H1 (cell line): ENCODE data around the gene EXD1. TPM values are rescaled to one million over a fixed set of nuclear protein-coding genes. Genes with fewer than 3 reads are reported as not detected.

Source experiments
- CTCF ChIA-PET: fragments of 300-600 bp; sonication (Branson Sonifier 250); formaldehyde crosslinking; loops from one replicate; lab custom pipeline; 2021; ENCODE audit not compliant: partially characterized antibody; lab: Charles Lee
- POLR2A ChIA-PET: fragments of 300-600 bp; sonication (Branson Sonifier 250); formaldehyde crosslinking; loops from one replicate; lab custom pipeline; 2021; ENCODE audit warnings: inconsistent platforms; ENCODE audit not compliant: partially characterized antibody; lab: Charles Lee
- DNase-seq, 2 experiments: peaks; one replicate each; pipeline versions ENCODE4 v3.0.0 to v3.0.0-alpha.2; 2010 to 2022; ENCODE audit warnings: low spot score in 2 of 2, low read depth in 1 of 2, mixed read lengths in 1 of 2
- FAIRE-seq: peaks from 2 replicates; lab custom pipeline; 2011; peaks lifted over from hg19 to GRCh38; lab: Jason Lieb, UNC
- H2AFZ ChIP-seq: 2 replicates; pipeline ENCODE4 v1.8.1; 2012; ENCODE audit warnings: low read length, inconsistent platforms
- H2AK5ac ChIP-seq: 2 replicates; pipeline ENCODE4 v1.6.1; 2013; ENCODE audit warnings: low read depth, low read length
- H2BK120ac ChIP-seq: replicated peaks from 2 replicates; pipeline ENCODE3; 2013; ENCODE audit warnings: low read depth, low read length, inconsistent platforms
- H2BK12ac ChIP-seq: 2 replicates; pipeline ENCODE4 v1.6.1; 2013; ENCODE audit warnings: low read depth, low read length
- H2BK15ac ChIP-seq: 2 replicates; pipeline ENCODE4 v1.6.1; 2013; ENCODE audit warnings: low read length
- H2BK20ac ChIP-seq: 2 replicates; pipeline ENCODE4 v1.6.1; 2013; ENCODE audit warnings: low read length
- H2BK5ac ChIP-seq: 2 replicates; pipeline ENCODE4 v1.6.1; 2013; ENCODE audit warnings: low read depth, low read length
- H3K14ac ChIP-seq: 2 replicates; pipeline ENCODE4 v1.6.1; 2013; ENCODE audit warnings: inconsistent platforms; ENCODE audit not compliant: insufficient read length
- H3K18ac ChIP-seq: 2 replicates; pipeline ENCODE4 v1.6.1; 2013; ENCODE audit warnings: low read length; ENCODE audit errors: extremely low read depth
- H3K23ac ChIP-seq: 2 replicates; pipeline ENCODE4 v1.6.1; 2013; ENCODE audit warnings: inconsistent platforms; ENCODE audit not compliant: insufficient read length
- H3K23me2 ChIP-seq: 2 replicates; pipeline ENCODE4 v1.6.1; 2013; ENCODE audit warnings: low read depth, low read length
- H3K27ac ChIP-seq: 2 replicates; pipeline ENCODE4 v1.6.1; 2011; ENCODE audit warnings: low read depth, low read length, inconsistent platforms
- H3K27me3 ChIP-seq, 4 experiments: replicated peaks in 1 of 4; 1 replicate in 1 of 4; 2 replicates in 3 of 4; pipeline versions ENCODE4 v1.6.1 to v1.8.1; 2011 to 2013; ENCODE audit warnings: low read length in 3 of 4, mild to moderate bottlenecking in 3 of 4, inconsistent platforms in 2 of 4, mixed read lengths in 2 of 4, moderate library complexity in 1 of 4; ENCODE audit not compliant: control insufficient read depth in 3 of 4, insufficient read depth in 3 of 4; ENCODE audit errors: extremely low read depth in 1 of 4
- H3K36me3 ChIP-seq, 4 experiments: 2 replicates each; pipeline versions ENCODE4 v1.6.1 to v1.8.1; 2011 to 2013; ENCODE audit warnings: mild to moderate bottlenecking in 4 of 4, low read length in 3 of 4, moderate library complexity in 2 of 4, control low read depth in 1 of 4, inconsistent platforms in 1 of 4; ENCODE audit not compliant: insufficient read depth in 4 of 4, control insufficient read depth in 2 of 4
- H3K4ac ChIP-seq: replicated peaks from 2 replicates; pipeline ENCODE3; 2013; ENCODE audit warnings: low read length, low read depth, mixed read lengths, inconsistent platforms; ENCODE audit not compliant: insufficient read length
- H3K4me1 ChIP-seq, 4 experiments: replicated peaks in 1 of 4; 1 replicate in 1 of 4; 2 replicates in 3 of 4; pipeline versions ENCODE4 v1.6.1 to v1.8.1; 2011 to 2013; ENCODE audit warnings: low read length in 3 of 4, inconsistent platforms in 2 of 4, mixed read lengths in 1 of 4; ENCODE audit not compliant: insufficient read depth in 4 of 4, control insufficient read depth in 3 of 4
- H3K4me2 ChIP-seq, 2 experiments: 2 replicates each; pipeline versions ENCODE4 v1.6.1 to v1.8.1; 2011 to 2013; ENCODE audit warnings: low read depth in 2 of 2, low read length in 2 of 2, control low read depth in 1 of 2, inconsistent platforms in 1 of 2, mild to moderate bottlenecking in 1 of 2; ENCODE audit not compliant: insufficient read depth in 1 of 2
- H3K4me3 ChIP-seq, 4 experiments: fragments of 200-600, 300-600 bp in 1 of 4; sonication (generic), shearing (Covaris generic), sonication (Bioruptor Twin) in 1 of 4; 2 replicates each; pipeline versions ENCODE4 v1.5.1 to v1.8.1; 2011 to 2016; ENCODE audit warnings: low read length in 4 of 4, low read depth in 3 of 4, control low read depth in 2 of 4, inconsistent platforms in 2 of 4, mild to moderate bottlenecking in 2 of 4, mixed read lengths in 1 of 4, moderate library complexity in 1 of 4; ENCODE audit not compliant: insufficient read depth in 2 of 4; ENCODE audit errors: extremely low read depth in 1 of 4
- H3K56ac ChIP-seq: replicated peaks from 2 replicates; pipeline ENCODE3; 2013; ENCODE audit warnings: low read depth, mild to moderate bottlenecking, mixed read lengths, low read length, inconsistent platforms; ENCODE audit not compliant: insufficient read length
- H3K79me1 ChIP-seq: 2 replicates; pipeline ENCODE4 v1.6.1; 2013; ENCODE audit warnings: low read depth, low read length, control low read depth
- H3K79me2 ChIP-seq, 2 experiments: 2 replicates each; pipeline versions ENCODE4 v1.6.1 to v1.8.1; 2012 to 2013; ENCODE audit warnings: low read length in 2 of 2, mild to moderate bottlenecking in 2 of 2, inconsistent platforms in 1 of 2; ENCODE audit not compliant: insufficient read depth in 2 of 2, control insufficient read depth in 1 of 2
- H3K9ac ChIP-seq, 4 experiments: replicated peaks in 1 of 4; 1 replicate in 1 of 4; 2 replicates in 3 of 4; pipeline versions ENCODE4 v1.6.1 to v1.8.1; 2011 to 2013; ENCODE audit warnings: low read depth in 3 of 4, low read length in 3 of 4, control low read depth in 2 of 4, mild to moderate bottlenecking in 2 of 4, moderate library complexity in 2 of 4, inconsistent platforms in 1 of 4; ENCODE audit errors: extremely low read depth in 1 of 4
- H3K9me3 ChIP-seq, 2 experiments: 2 replicates each; pipeline versions ENCODE4 v1.6.1 to v1.8.1; 2012 to 2013; ENCODE audit warnings: mild to moderate bottlenecking in 2 of 2, moderate library complexity in 2 of 2, control low read depth in 1 of 2, inconsistent platforms in 1 of 2, low read depth in 1 of 2, low read length in 1 of 2, mixed read lengths in 1 of 2; ENCODE audit not compliant: insufficient read depth in 2 of 2
- H4K20me1 ChIP-seq, 2 experiments: replicated peaks in 1 of 2; 2 replicates each; pipeline versions ENCODE3 to v1.8.1; 2011 to 2013; ENCODE audit warnings: inconsistent platforms in 2 of 2, low read length in 2 of 2, mild to moderate bottlenecking in 1 of 2; ENCODE audit not compliant: insufficient read depth in 2 of 2, control insufficient read depth in 1 of 2
- H4K5ac ChIP-seq: 2 replicates; pipeline ENCODE4 v1.6.1; 2013; ENCODE audit warnings: low read length, low read depth, mixed read lengths, inconsistent platforms; ENCODE audit not compliant: insufficient read length
- H4K8ac ChIP-seq: 2 replicates; pipeline ENCODE4 v1.8.0; 2013; ENCODE audit warnings: mild to moderate bottlenecking, moderate library complexity, low read length, inconsistent platforms; ENCODE audit not compliant: insufficient read depth; ENCODE audit errors: extremely low read depth
- H4K91ac ChIP-seq: replicated peaks from 2 replicates; pipeline ENCODE3; 2013; ENCODE audit warnings: low read length, mixed read lengths, inconsistent platforms; ENCODE audit not compliant: insufficient read length
- BRCA1 ChIP-seq: IDR thresholded peaks from 2 replicates; pipeline ENCODE4 v1.6.1; 2012; ENCODE audit warnings: low read depth, low read length, improper control_type of control experiment
- CBX8 ChIP-seq: fragments of 300-800, 300-1000 bp; sonication (generic); IDR thresholded peaks from 2 replicates; pipeline ENCODE4 v1.7.1; 2016; ENCODE audit warnings: low read depth, low read length, borderline replicate concordance
- CHD2 ChIP-seq: IDR thresholded peaks from 2 replicates; pipeline ENCODE4 v1.6.1; 2012; ENCODE audit warnings: low read length, improper control_type of control experiment
- CTCF ChIP-seq, 3 experiments: IDR thresholded peaks; 1 replicate in 2 of 3; 2 replicates in 1 of 3; pipeline versions ENCODE4 v1.5.1 to v1.6.1; 2011; ENCODE audit warnings: low read length in 3 of 3, mild to moderate bottlenecking in 3 of 3, inconsistent platforms in 2 of 3, low read depth in 1 of 3, moderate library complexity in 1 of 3; ENCODE audit not compliant: insufficient read depth in 1 of 3; ENCODE audit errors: control extremely low read depth in 1 of 3
- EZH2 ChIP-seq: fragments of 200-600 bp; sonication (generic); IDR thresholded peaks from 2 replicates; pipeline ENCODE4 v1.7.1; 2012; ENCODE audit warnings: low read depth, mild to moderate bottlenecking, moderate library complexity, low read length, inconsistent platforms; ENCODE audit not compliant: severe bottlenecking
- HDAC2 ChIP-seq, 2 experiments: fragments of 300-600 bp in 1 of 2; sonication (generic) in 1 of 2; IDR thresholded peaks; 2 replicates each; pipeline ENCODE4 v1.6.1; 2011 to 2012; ENCODE audit warnings: low read depth in 2 of 2, low read length in 2 of 2, mild to moderate bottlenecking in 2 of 2, moderate library complexity in 2 of 2, borderline replicate concordance in 1 of 2, inconsistent platforms in 1 of 2
- KDM4A ChIP-seq: IDR thresholded peaks from one replicate; pipeline ENCODE4 v1.7.1; 2012; ENCODE audit warnings: low read depth, mild to moderate bottlenecking, moderate library complexity, low read length, inconsistent platforms; ENCODE audit not compliant: severe bottlenecking
- PHF8 ChIP-seq: fragments of 200-600 bp; sonication (generic); conservative IDR thresholded peaks from 2 replicates; pipeline ENCODE4 v1.7.1; 2012; ENCODE audit warnings: low read depth, mild to moderate bottlenecking, inconsistent platforms, low read length, moderate library complexity
- RXRA ChIP-seq: IDR thresholded peaks from 2 replicates; pipeline ENCODE4 v1.6.1; 2011; ENCODE audit warnings: low read depth, mild to moderate bottlenecking, low read length, moderate library complexity; ENCODE audit not compliant: insufficient read depth
- SAP30 ChIP-seq: fragments of 300-600 bp; sonication (generic); IDR thresholded peaks from 2 replicates; pipeline ENCODE4 v1.7.1; 2012; ENCODE audit warnings: low read length, moderate library complexity, mild to moderate bottlenecking, inconsistent platforms; ENCODE audit not compliant: insufficient read depth, insufficient replicate concordance
- TCF12 ChIP-seq: IDR thresholded peaks from 2 replicates; pipeline ENCODE4 v1.6.1; 2011; ENCODE audit warnings: low read depth, mild to moderate bottlenecking, low read length
- YY1 ChIP-seq: IDR thresholded peaks from 2 replicates; pipeline ENCODE4 v1.6.1; 2011; ENCODE audit warnings: low read depth, mild to moderate bottlenecking, low read length
- polyA plus RNA-seq, 7 experiments: library from polyadenylated mRNA; depleted of rRNA in 3 of 7; stranded (reverse) in 5 of 7; unstranded in 2 of 7; fragments of >200 nt in 5 of 7; fragments of 200-250 nt in 2 of 7; gene quantifications; 1 replicate in 5 of 7; 2 replicates in 1 of 7; 4 replicates in 1 of 7; pipeline versions ENCODE4 v1.2.1 to v1.2.3, GENCODE V29; 2011 to 2013; ENCODE audit warnings: missing spikeins in 2 of 7, mixed read lengths in 2 of 7
- total RNA-seq: library from RNA; stranded (reverse); fragmentation: NEBNext Ultra II Directional; extraction: Animal tissue kit (Norgen Biotek cat#: 25700); gene quantifications from 2 replicates; pipeline ENCODE4 v1.2.1, GENCODE V29; 2021

The EXD1 gene
- total and polyA plus RNA-seq, 2 of the 8 experiments (the other 6 are each of a cell fraction or from before 2014, with no cell fraction given) = 0.06 to 0.54 TPM

GRCh38 chr15:41276831-41277230 lies 46.3 kb upstream of the EXD1 start:
- H3K36me3 ChIP-seq = peaks cover 2 to 23% (median 12%) of the 10 kb centered on the region in 4 experiments; a peak in 5 of 8 replicates
- H2AK5ac ChIP-seq = no peak overlapping the region
- no peak for DNase-seq
- no peak overlapping the region for H3K14ac ChIP-seq
- no peaks in the 10 kb centered on the region for H3K27me3 ChIP-seq
- H3K4me3 ChIP-seq = no peak overlapping the region
- no peak overlapping the region for H4K8ac ChIP-seq
- no peak overlapping the region for H4K5ac ChIP-seq
- no peak overlapping the region for H3K23ac ChIP-seq
- H3K56ac ChIP-seq = no peak overlapping the region
- H3K4me2 ChIP-seq = no peak overlapping the region
- H2BK5ac ChIP-seq = no peak overlapping the region
- no peaks in the 10 kb centered on the region for H3K9me3 ChIP-seq
- no peak overlapping the region for H3K18ac ChIP-seq
- no peaks in the 10 kb centered on the region for H3K4me1 ChIP-seq
- no peaks in the 10 kb centered on the region for H3K23me2 ChIP-seq
- FAIRE-seq = no peak
- H4K20me1 ChIP-seq = no peaks in the 10 kb centered on the region
- H2BK120ac ChIP-seq = no peak overlapping the region
- no peak overlapping the region for H3K9ac ChIP-seq
- ChIA-PET POLR2A (interaction anchor here (0.6 kb wide), 1 partner anchor 9 kb away, joined by 3 read pairs; no protein-coding TSS in a partner anchor), CTCF (no interaction called here)
- no peak overlapping the region for H3K4ac ChIP-seq
- no peak overlapping the region for H2AFZ ChIP-seq
- H3K79me2 ChIP-seq = no peaks in the 10 kb centered on the region
- no peak overlapping the region for H3K27ac ChIP-seq
- no peak overlapping the region for H2BK15ac ChIP-seq
- H2BK12ac ChIP-seq = no peak overlapping the region
- no peak overlapping the region for H4K91ac ChIP-seq
- H3K79me1 ChIP-seq = no peaks in the 10 kb centered on the region
- no peak overlapping the region for H2BK20ac ChIP-seq
- no peak for TF ChIP-seq CBX8
- no peak for TF ChIP-seq CTCF (IDR thresholded peaks at IDR 0.05; ENCODE audit: control extremely low read depth in 1 of 3, insufficient read depth in 1 of 3, low read depth in 1 of 3, low read length in 3 of 3)
- no peak for TF ChIP-seq BRCA1
- no peak for TF ChIP-seq CHD2
- no peak for TF ChIP-seq RXRA
- no peak for TF ChIP-seq SAP30
- no peak for TF ChIP-seq PHF8
- TF ChIP-seq YY1 = no peak
- TF ChIP-seq TCF12 = no peak
- TF ChIP-seq HDAC2 (IDR thresholded peaks at IDR 0.05; ENCODE audit: borderline replicate concordance in 1 of 2, low read depth in 2 of 2, low read length in 2 of 2) = no peak
- no peak for TF ChIP-seq KDM4A
- TF ChIP-seq EZH2 = no peak
